HepG2 (cell line): ENCODE measurements around the gene MYOM1. TPM values are rescaled to one million over a fixed set of nuclear protein-coding genes. Genes with fewer than 3 reads are reported as not detected.

Source experiments
- ATAC-seq: fragments of 200-7000 bp; cut with Tn5 transposase; 3 replicates; pipeline ENCODE4 v1.9.1; 2020; ENCODE audit warnings: mild to moderate bottlenecking, moderate library complexity
- Bru-seq: library from RNA; stranded (reverse); fragments of 400-500 nt; gene quantifications from one replicate; lab custom pipeline; 2021; lab: Mats Ljungman, UMichigan
- BruChase-seq, 2 experiments: library from RNA; stranded (reverse); fragments of 400-500 nt; gene quantifications; one replicate each; lab custom pipeline; 2021; lab: Mats Ljungman, UMichigan
- BruUV-seq: library from RNA; stranded (reverse); fragments of 400-500 nt; replicated peaks from 2 replicates; lab custom pipeline; 2021; lab: Mats Ljungman, UMichigan
- CTCF ChIA-PET: fragments of 300-600 bp; formaldehyde crosslinking; extraction: SDS; loops from one replicate; lab custom pipeline; 2021; ENCODE audit warnings: low total read pairs, inconsistent platforms, low intra/inter-chr PET ratio; lab: Yijun Ruan, JAX
- POLR2A ChIA-PET: fragments of 350-600 bp; sonication (Branson Sonifier 250); formaldehyde crosslinking; loops from one replicate; lab custom pipeline; 2020; ENCODE audit warnings: antibody characterized with exemption, inconsistent platforms; lab: Yijun Ruan, JAX
- DNase-seq: peaks from one replicate; pipeline ENCODE4 v3.0.0-alpha.2; 2015; ENCODE audit warnings: low spot score
- FAIRE-seq: peaks from 3 replicates; lab custom pipeline; 2011; peaks lifted over from hg19 to GRCh38; lab: Jason Lieb, UNC
- H2AFZ ChIP-seq: one replicate; pipeline ENCODE4 v1.6.1; 2011; ENCODE audit warnings: low read length, inconsistent platforms
- H3K27ac ChIP-seq: fragments of 300-600 bp; 3 replicates; pipeline ENCODE4 v1.8.0; 2011; ENCODE audit warnings: mixed run types, mild to moderate bottlenecking, mixed read lengths, low read length, inconsistent platforms; ENCODE audit not compliant: insufficient read depth; ENCODE audit errors: extremely low read length
- H3K27me3 ChIP-seq, 2 experiments: fragments of 200-600 bp in 1 of 2; 2 replicates in 1 of 2; 3 replicates in 1 of 2; pipeline versions ENCODE4 v1.6.0 to v1.8.0; 2011; ENCODE audit warnings: low read length in 2 of 2, mild to moderate bottlenecking in 2 of 2, moderate library complexity in 2 of 2, inconsistent platforms in 1 of 2; ENCODE audit not compliant: insufficient read depth in 2 of 2, control insufficient read depth in 1 of 2
- H3K36me3 ChIP-seq, 2 experiments: fragments of 200-600 bp in 1 of 2; replicated peaks in 1 of 2; 2 replicates in 1 of 2; 3 replicates in 1 of 2; pipeline versions ENCODE4 v1.5.1 to v1.8.0; 2011; ENCODE audit warnings: low read length in 2 of 2, inconsistent platforms in 1 of 2; ENCODE audit not compliant: insufficient read depth in 2 of 2, control insufficient read depth in 1 of 2
- H3K4me1 ChIP-seq: 2 replicates; pipeline ENCODE4 v1.5.1; 2012; ENCODE audit warnings: low read length, inconsistent platforms; ENCODE audit not compliant: insufficient read depth
- H3K4me2 ChIP-seq: 2 replicates; pipeline ENCODE4 v1.6.0; 2011; ENCODE audit warnings: low read depth, low read length, inconsistent platforms
- H3K4me3 ChIP-seq, 3 experiments: fragments of 200-600 bp in 1 of 3; sonication (generic), shearing (Covaris generic) in 1 of 3; replicated peaks in 1 of 3; 2 replicates each; pipeline ENCODE4 v1.5.1; 2011 to 2016; ENCODE audit warnings: low read length in 3 of 3, inconsistent platforms in 2 of 3, low read depth in 2 of 3, mild to moderate bottlenecking in 2 of 3, control low read depth in 1 of 3, mixed read lengths in 1 of 3; ENCODE audit not compliant: insufficient read depth in 1 of 3
- H3K79me2 ChIP-seq: one replicate; pipeline ENCODE4 v1.6.1; 2011; ENCODE audit warnings: low read length, inconsistent platforms; ENCODE audit not compliant: insufficient read depth
- H3K9ac ChIP-seq: 2 replicates; pipeline ENCODE4 v1.6.0; 2011; ENCODE audit warnings: mild to moderate bottlenecking, low read depth, low read length, inconsistent platforms; ENCODE audit not compliant: insufficient read depth
- H3K9me3 ChIP-seq: 2 replicates; pipeline ENCODE4 v1.5.1; 2012; ENCODE audit warnings: mild to moderate bottlenecking, low read length
- H4K20me1 ChIP-seq: 2 replicates; pipeline ENCODE4 v1.6.0; 2011; ENCODE audit warnings: inconsistent platforms, mild to moderate bottlenecking, low read length, moderate library complexity; ENCODE audit not compliant: insufficient read depth
- AGO2 ChIP-seq: fragments of 200-400 bp; formaldehyde crosslinking; optimal IDR thresholded peaks from 2 replicates; pipeline ENCODE3; 2017; ENCODE audit warnings: mild to moderate bottlenecking, low read depth, low read length, moderate library complexity
- CREB1 ChIP-seq, 2 experiments: fragments of 450-650 bp in 1 of 2; IDR thresholded peaks; 2 replicates each; pipeline ENCODE4 v1.6.1; 2016 to 2017; ENCODE audit warnings: control low read depth in 1 of 2, mild to moderate bottlenecking in 1 of 2, missing compliant biosample characterization in 1 of 2, missing genetic modification characterization in 1 of 2
- WGBS: methylation state at CpG from one replicate; pipeline ENCODE4 v1.1.6; 2017; ENCODE audit warnings: low lambda C conversion rate; 5-methylcytosine and 5-hydroxymethylcytosine counted together
- in situ Hi-C: cut with HindIII; loops from 2 replicates; pipeline ENCODE4 v1.10.0; 2017; ENCODE audit warnings: low pct_unique_long_range_greater_than_20kb; ENCODE audit not compliant: extremely low pct_ligation_motif_present
- intact Hi-C: fragments of 100-400 bp; cut with micrococcal nuclease; formaldehyde crosslinking; loops from one replicate; pipeline ENCODE4 v1.10.0; 2022; ENCODE audit not compliant: unreplicated experiment
- long read RNA-seq, 2 experiments: library from RNA in 1 of 2; library from polyadenylated mRNA in 1 of 2; stranded (forward) in 1 of 2; unstranded in 1 of 2; transcript quantifications; one replicate each; pipeline ENCODE4 v2.0.0, GENCODE V29; 2019 to 2022
- polyA minus RNA-seq, 3 experiments: library from RNA; depleted of rRNA, polyadenylated mRNA; stranded (reverse); fragments of >200 nt; gene quantifications; 2 replicates each; pipeline ENCODE4 v1.2.3, GENCODE V29; 2011; ENCODE audit warnings: low replicate concordance in 1 of 3
- polyA plus RNA-seq, 8 experiments: library from polyadenylated mRNA; depleted of rRNA in 3 of 8; stranded (reverse) in 7 of 8; unstranded in 1 of 8; fragments of >200 nt; fragmentation: Illumina TruSeq in 4 of 8; extraction: Trizol in 4 of 8; gene quantifications; 2 replicates each; pipeline versions ENCODE4 v1.2.1 to v1.2.3, GENCODE V29; 2011 to 2016; ENCODE audit warnings: low read depth in 4 of 8, missing spikeins in 1 of 8, mixed read lengths in 1 of 8; ENCODE audit not compliant: insufficient read depth in 1 of 8
- total RNA-seq, 5 experiments: library from RNA; depleted of rRNA; stranded (reverse); fragments of >200 nt; fragmentation: Illumina TruSeq; extraction: Trizol; gene quantifications; 2 replicates each; pipeline ENCODE4 v1.2.3, GENCODE V29; 2016; ENCODE audit warnings: low read depth in 1 of 5

The MYOM1 gene
- total RNA-seq (2016; rRNA removed; fragmentation: Illumina TruSeq; extraction: Trizol) (0.46 and 1.0 TPM in 2 replicates), polyA plus RNA-seq (2011; rRNA removed) (0.98 and 1.6 TPM in 2 replicates), polyA minus RNA-seq (2011; rRNA and poly(A)+ RNA removed; ENCODE audit: low replicate concordance) (0.75 and 0.82 TPM in 2 replicates), Bru-seq, nascent RNA (percentile 31 among the genes with signal in this experiment), BruChase-seq, experiment 1, labeled RNA remaining after a 6-hour chase (percentile 30 among the genes with signal in this experiment), BruChase-seq, experiment 2, labeled RNA remaining after a 2-hour chase (percentile 32 among the genes with signal in this experiment)
- total RNA-seq (2016; cell fraction: cytosol; rRNA removed; fragmentation: Illumina TruSeq; extraction: Trizol; ENCODE audit: low read depth) = 0.35 and 1.3 TPM in 2 replicates
- 0.97 and 0.98 TPM in 2 replicates for total RNA-seq (2016; cell fraction: insoluble cytoplasmic fraction; rRNA removed; fragmentation: Illumina TruSeq; extraction: Trizol)
- 0.49 and 0.76 TPM in 2 replicates for total RNA-seq (2016; cell fraction: membrane; rRNA removed; fragmentation: Illumina TruSeq; extraction: Trizol)
- 0.47 and 1.3 TPM in 2 replicates for total RNA-seq (2016; cell fraction: nucleus; rRNA removed; fragmentation: Illumina TruSeq; extraction: Trizol)
- 1.0 and 1.4 TPM in 2 replicates for polyA plus RNA-seq (2011; cell fraction: cytosol; rRNA removed)
- 3.6 and 4.1 TPM in 2 replicates for polyA plus RNA-seq (2011; cell fraction: nucleus; rRNA removed)
- 2.6 and 3.3 TPM in 2 replicates for polyA plus RNA-seq (2012)
- polyA plus RNA-seq (2016; cell fraction: cytosol; fragmentation: Illumina TruSeq; extraction: Trizol; ENCODE audit: low read depth) = 0.16 and 0.17 TPM in 2 replicates
- polyA plus RNA-seq (2016; cell fraction: insoluble cytoplasmic fraction; fragmentation: Illumina TruSeq; extraction: Trizol; ENCODE audit: low read depth) = 0.60 and 0.63 TPM in 2 replicates
- polyA plus RNA-seq (2016; cell fraction: membrane; fragmentation: Illumina TruSeq; extraction: Trizol; ENCODE audit: low read depth) = 0.25 and 0.37 TPM in 2 replicates
- 1.1 and 1.2 TPM in 2 replicates for polyA plus RNA-seq (2016; cell fraction: nucleus; fragmentation: Illumina TruSeq; extraction: Trizol; ENCODE audit: insufficient read depth, low read depth)
- polyA minus RNA-seq (2011; cell fraction: cytosol; rRNA and poly(A)+ RNA removed) = 0.89 and 0.97 TPM in 2 replicates
- polyA minus RNA-seq (2011; cell fraction: nucleus; rRNA and poly(A)+ RNA removed) = 2.8 and 4.2 TPM in 2 replicates
- long read RNA-seq, experiment 1 = 0 reads
- long read RNA-seq, experiment 2, partial matches to known transcripts = 0 of 1 reads
- long read RNA-seq, experiment 2, other reads (novel, unspliced or antisense) = 1 of 1 reads

- ATAC-seq = no peak
- Histone ChIP-seq H3K4me2 (peak within 1 kb of the TSS; percentile 59; the same call in 1 of the 2 replicates), H3K79me2 (no peaks in the 10 kb centered on the region), H3K4me3 (no peak within 1 kb of the TSS), H2AFZ (no peak within 1 kb of the TSS), H4K20me1 (no peaks in the 10 kb centered on the region), H3K36me3 (no peaks in the 10 kb centered on the region), H3K27me3 (no peaks in the 10 kb centered on the region), H3K4me1 (peaks cover 48% of the 10 kb centered on the region), H3K9ac (no peak within 1 kb of the TSS; the same call in 1 of the 2 replicates), H3K9me3 (no peaks in the 10 kb centered on the region), H3K27ac (peak within 1 kb of the TSS; percentile 76)
- no TSS peak for BruUV-seq
- intact Hi-C loops (loop anchor here (2.0 kb wide), 1 partner anchor 13 kb away; no protein-coding TSS in a partner anchor), in situ Hi-C loops (no loop called here)
- no peak for FAIRE-seq
- 96% methylated on average over 9 of the region's 9 CpGs for WGBS
- CTCF ChIA-PET = no interaction called here
- POLR2A ChIA-PET = interaction anchor here (2.2 to 3.3 kb wide), 4 partner anchors 10 to 39 kb away, joined by 6 to 28 read pairs (median 16); partner anchors contain the start of gene MYL12A
- TF ChIP-seq AGO2 (no peak), CREB1 (IDR thresholded peaks at IDR 0.05) (no peak), CREB1 (CRISPR knock-in tag; IDR thresholded peaks at IDR 0.05) (peak; percentile 22; the same call in 1 of the 2 replicates)
- DNase-seq = no peak
Measured at GRCh38 chr18:3219631-3220335, at the start of gene MYOM1. Gene MYOM1 (minus strand): TSS chr18:3219968. CDS start chr18:3215223, 4,745 bp downstream.
